Trophoblast cell (in vitro differentiated cells and primary cell): Measurements from ENCODE around the gene PDLIM1.
"Not testable (repeated sequence)": the region's sequence is repeated elsewhere in the genome, so short reads cannot be mapped to it uniquely, and the experiment has no call there.

Experiments
- DNase-seq, 2 donors: peaks; one replicate each; pipeline ENCODE4 v3.0.0-alpha.2; 2016
- H2AFZ ChIP-seq: 2 replicates; pipeline ENCODE4 v1.6.1; 2013; ENCODE audit warnings: low read length, moderate library complexity, mild to moderate bottlenecking; ENCODE audit not compliant: insufficient read depth, poor library complexity
- H2AK5ac ChIP-seq: 2 replicates; pipeline ENCODE4 v1.6.1; 2013; ENCODE audit warnings: mild to moderate bottlenecking, low read length
- H2BK120ac ChIP-seq: 2 replicates; pipeline ENCODE4 v1.6.1; 2013; ENCODE audit warnings: low read length, mild to moderate bottlenecking, moderate library complexity; ENCODE audit not compliant: insufficient read depth, poor library complexity
- H2BK12ac ChIP-seq: 2 replicates; pipeline ENCODE4 v1.6.1; 2013; ENCODE audit warnings: mild to moderate bottlenecking, low read length, moderate library complexity
- H2BK5ac ChIP-seq: 2 replicates; pipeline ENCODE4 v1.6.1; 2013; ENCODE audit warnings: low read length, low read depth, moderate library complexity, mild to moderate bottlenecking; ENCODE audit not compliant: poor library complexity
- H3K14ac ChIP-seq: 2 replicates; pipeline ENCODE4 v1.6.1; 2013; ENCODE audit warnings: mild to moderate bottlenecking, low read length
- H3K18ac ChIP-seq: 2 replicates; pipeline ENCODE4 v1.6.1; 2013; ENCODE audit warnings: mild to moderate bottlenecking, low read length
- H3K23ac ChIP-seq: 2 replicates; pipeline ENCODE4 v1.6.1; 2013; ENCODE audit warnings: low read length
- H3K27ac ChIP-seq: 2 replicates; pipeline ENCODE4 v1.5.1; 2013; ENCODE audit warnings: low read depth, mild to moderate bottlenecking, inconsistent platforms, low read length, moderate library complexity
- H3K27me3 ChIP-seq: 2 replicates; pipeline ENCODE4 v1.6.1; 2013; ENCODE audit warnings: inconsistent platforms, mild to moderate bottlenecking, low read length, moderate library complexity; ENCODE audit not compliant: insufficient read depth
- H3K36me3 ChIP-seq, 2 experiments: 1 replicate in 1 of 2; 2 replicates in 1 of 2; pipeline ENCODE4 v1.6.1; 2013; ENCODE audit warnings: low read length in 2 of 2, mild to moderate bottlenecking in 2 of 2, moderate library complexity in 1 of 2; ENCODE audit not compliant: insufficient read depth in 2 of 2, control insufficient read depth in 1 of 2
- H3K4ac ChIP-seq: 2 replicates; pipeline ENCODE4 v1.6.1; 2013; ENCODE audit warnings: low read depth, mild to moderate bottlenecking, low read length, moderate library complexity
- H3K4me1 ChIP-seq, 2 experiments: 1 replicate in 1 of 2; 2 replicates in 1 of 2; pipeline ENCODE4 v1.6.1; 2013; ENCODE audit warnings: low read length in 2 of 2, mild to moderate bottlenecking in 2 of 2, moderate library complexity in 1 of 2; ENCODE audit not compliant: insufficient read depth in 2 of 2, control insufficient read depth in 1 of 2
- H3K4me2 ChIP-seq: 2 replicates; pipeline ENCODE4 v1.6.1; 2013; ENCODE audit warnings: inconsistent platforms, mild to moderate bottlenecking, low read length, moderate library complexity
- H3K4me3 ChIP-seq: 2 replicates; pipeline ENCODE4 v1.5.1; 2013; ENCODE audit warnings: mild to moderate bottlenecking, low read depth, low read length, inconsistent platforms
- H3K79me1 ChIP-seq: one replicate; pipeline ENCODE4 v1.6.1; 2013; ENCODE audit warnings: low read length
- H3K79me2 ChIP-seq: 2 replicates; pipeline ENCODE4 v1.6.1; 2013; ENCODE audit warnings: low read length, mild to moderate bottlenecking; ENCODE audit not compliant: control insufficient read depth, insufficient read depth, poor library complexity
- H3K9ac ChIP-seq: 2 replicates; pipeline ENCODE4 v1.6.1; 2013; ENCODE audit warnings: mild to moderate bottlenecking, low read length
- H3K9me3 ChIP-seq: 2 replicates; pipeline ENCODE4 v1.6.1; 2013; ENCODE audit warnings: low read depth, mild to moderate bottlenecking, control low read depth, inconsistent platforms, low read length; ENCODE audit not compliant: insufficient read depth
- H4K12ac ChIP-seq: 2 replicates; pipeline ENCODE4 v1.6.1; 2013; ENCODE audit warnings: low read depth, mild to moderate bottlenecking, low read length, moderate library complexity
- H4K8ac ChIP-seq: 2 replicates; pipeline ENCODE4 v1.6.1; 2013; ENCODE audit warnings: low read depth, mild to moderate bottlenecking, low read length, moderate library complexity
- H4K91ac ChIP-seq: one replicate; pipeline ENCODE4 v1.6.1; 2013; ENCODE audit warnings: low read depth, mild to moderate bottlenecking, low read length, moderate library complexity
- WGBS: extraction: QIAGEN DNeasy Blood & Tissue Kit; methylation state at CpG from one replicate; pipeline ENCODE4 v1.1.7; 2013; ENCODE audit warnings: missing lambda C conversion rate; ENCODE audit not compliant: insufficient read length, insufficient coverage; ENCODE audit errors: extremely low coverage; 5-methylcytosine and 5-hydroxymethylcytosine counted together

PDLIM1 gene

GRCh38 chr10:95235676-95236067 is 55.1 kb downstream of the PDLIM1 start:
- Histone ChIP-seq H3K23ac (no peak overlapping the region), H2BK5ac (no peak overlapping the region), H2AK5ac (no peak overlapping the region), H3K27me3 (no peaks in the 10 kb centered on the region), H2BK12ac (no peak overlapping the region), H3K9me3 (peaks cover 2% of the 10 kb centered on the region), H4K8ac (no peak overlapping the region), H3K27ac (no peak overlapping the region), H3K4me1 (peaks cover 0 to 3% of the 10 kb centered on the region in 2 experiments), H3K4me3 (no peak overlapping the region), H2BK120ac (no peak overlapping the region), H3K4me2 (no peak overlapping the region), H3K18ac (no peak overlapping the region), H4K91ac (no peak overlapping the region), H3K36me3 (peaks cover 23 to 42% of the 10 kb centered on the region in 2 experiments), H3K79me1 (peaks cover 3% of the 10 kb centered on the region), H3K14ac (no peak overlapping the region), H3K4ac (no peak overlapping the region), H3K9ac (no peak overlapping the region), H4K12ac (no peak overlapping the region), H3K79me2 (no peaks in the 10 kb centered on the region), H2AFZ (no peak overlapping the region)
- WGBS: no CpG with 5 or more reads among the region's 3 CpGs
- DNase-seq: no peak

- Histone ChIP-seq H3K36me3 (peaks cover 20 to 38% of the 10 kb centered on the region in 2 experiments), H4K8ac (no peak overlapping the region), H3K4me2 (no peak overlapping the region), H2AK5ac (no peak overlapping the region), H2AFZ (no peak overlapping the region), H3K18ac (no peak overlapping the region), H2BK120ac (no peak overlapping the region), H3K4me1 (peaks cover 0 to 8% of the 10 kb centered on the region in 2 experiments), H2BK5ac (no peak overlapping the region), H3K27ac (no peak overlapping the region), H3K79me1 (peaks cover 6% of the 10 kb centered on the region), H3K14ac (no peak overlapping the region), H3K9ac (no peak overlapping the region), H3K79me2 (no peaks in the 10 kb centered on the region), H3K4ac (no peak overlapping the region), H3K4me3 (no peak overlapping the region), H3K9me3 (peaks cover 2% of the 10 kb centered on the region), H2BK12ac (no peak overlapping the region), H4K91ac (no peak overlapping the region), H4K12ac (no peak overlapping the region), H3K27me3 (no peaks in the 10 kb centered on the region), H3K23ac (no peak overlapping the region)
- no CpG with 5 or more reads among the region's 5 CpGs for WGBS
- no peak for DNase-seq
Observed at GRCh38 chr10:95234951-95235350, 55.9 kb downstream of the PDLIM1 start.

- H3K79me2 ChIP-seq: no peaks in the 10 kb centered on the region
- H4K12ac ChIP-seq: no peak overlapping the region
- H2BK120ac ChIP-seq: no peak overlapping the region
- no peak overlapping the region for H3K27ac ChIP-seq
- no peak overlapping the region for H2BK5ac ChIP-seq
- no peak overlapping the region for H3K4me3 ChIP-seq
- H4K8ac ChIP-seq: no peak overlapping the region
- H3K27me3 ChIP-seq: no peaks in the 10 kb centered on the region
- no peak overlapping the region for H2BK12ac ChIP-seq
- no peak overlapping the region for H3K4me2 ChIP-seq
- no peak overlapping the region for H3K23ac ChIP-seq
- no peak overlapping the region for H4K91ac ChIP-seq
- peaks cover 2% of the 10 kb centered on the region for H3K9me3 ChIP-seq
- no peak overlapping the region for H2AFZ ChIP-seq
- no peak overlapping the region for H3K9ac ChIP-seq
- H3K36me3 ChIP-seq: peaks cover 20 to 37% of the 10 kb centered on the region in 2 experiments
- H3K79me1 ChIP-seq: peaks cover 9% of the 10 kb centered on the region
- H3K4ac ChIP-seq: no peak overlapping the region
- H3K18ac ChIP-seq: no peak overlapping the region
- no peak overlapping the region for H3K14ac ChIP-seq
- DNase-seq: no peak
- peaks cover 3 to 12% of the 10 kb centered on the region in 2 experiments for H3K4me1 ChIP-seq
- H2AK5ac ChIP-seq: no peak overlapping the region
- WGBS: no CpG with 5 or more reads among the region's 2 CpGs
Observed at GRCh38 chr10:95233377-95234034, 57.3 kb downstream of the PDLIM1 start.

GRCh38 chr10:95230677-95231586 is 59.9 kb downstream of the PDLIM1 start:
- H2BK5ac ChIP-seq, H3K27me3 ChIP-seq, H2BK12ac ChIP-seq, H2AK5ac ChIP-seq, H3K23ac ChIP-seq, H3K9me3 ChIP-seq, H3K79me2 ChIP-seq: not testable (repeated sequence)
- H2BK120ac ChIP-seq: peak overlapping the region; percentile 35
- H4K91ac ChIP-seq: peak overlapping the region; percentile 82
- H4K12ac ChIP-seq: peak overlapping the region; percentile 36
- H3K18ac ChIP-seq: peak overlapping the region; percentile 53
- H4K8ac ChIP-seq: peak overlapping the region; percentile 83
- H2AFZ ChIP-seq: peak overlapping the region; percentile 65
- peak overlapping the region; percentile 96 for H3K4me2 ChIP-seq
- WGBS: no CpG with 5 or more reads among the region's 36 CpGs
- H3K27ac ChIP-seq: peak overlapping the region; percentile 22
- H3K9ac ChIP-seq: peak overlapping the region; percentile 55
- H3K79me1 ChIP-seq: peaks cover 11% of the 10 kb centered on the region
- peak overlapping the region; percentile 72 for H3K4me3 ChIP-seq
- DNase-seq: peak in 1 of 2 donors; percentile 37
- peaks cover 6 to 19% of the 10 kb centered on the region in 2 experiments for H3K36me3 ChIP-seq
- peaks cover 4 to 15% of the 10 kb centered on the region in 2 experiments for H3K4me1 ChIP-seq
- H3K14ac ChIP-seq: peak overlapping the region; percentile 30
- peak overlapping the region; percentile 6 for H3K4ac ChIP-seq
